CMK (cell line): ENCODE results near the gene JTB.
A peak's percentile ranks its signal among the peaks of the same experiment; 100 is the strongest.

Experiments
- DNase-seq: peaks from one replicate; pipeline ENCODE4 v3.0.0-alpha.2; 2010; ENCODE audit warnings: low read depth

Gene JTB

DNA sequence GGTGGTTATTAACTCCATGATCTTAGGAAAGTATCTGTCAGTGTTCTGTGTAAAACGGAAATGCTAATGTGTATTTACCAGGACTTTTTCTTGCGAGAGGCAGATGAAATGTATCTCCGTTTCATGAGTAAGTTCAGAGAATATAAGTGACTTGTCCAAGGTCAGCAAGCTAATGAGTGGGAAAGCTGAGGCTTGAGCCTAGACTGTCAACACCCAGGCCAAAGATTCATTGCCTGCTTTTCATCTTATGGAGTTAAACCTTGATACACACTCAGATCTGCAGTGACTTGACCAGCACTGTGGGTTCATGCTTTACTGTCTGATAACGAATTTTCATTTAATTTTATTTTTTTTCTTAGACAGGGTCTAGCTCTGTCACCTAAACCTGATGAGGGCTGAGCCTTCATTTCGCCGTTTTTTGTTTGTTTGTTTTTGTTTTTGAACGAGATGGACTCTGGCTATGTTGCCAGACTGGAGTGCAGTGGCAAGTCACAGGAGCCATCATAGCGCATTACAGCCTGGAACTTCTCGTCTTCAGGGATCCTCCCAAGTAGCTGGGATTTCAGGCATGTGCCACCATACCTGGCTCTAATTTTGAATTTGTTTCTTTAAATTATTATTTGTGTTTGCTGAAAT lies 918 bp upstream of the JTB start:
- no peak for DNase-seq

DNA sequence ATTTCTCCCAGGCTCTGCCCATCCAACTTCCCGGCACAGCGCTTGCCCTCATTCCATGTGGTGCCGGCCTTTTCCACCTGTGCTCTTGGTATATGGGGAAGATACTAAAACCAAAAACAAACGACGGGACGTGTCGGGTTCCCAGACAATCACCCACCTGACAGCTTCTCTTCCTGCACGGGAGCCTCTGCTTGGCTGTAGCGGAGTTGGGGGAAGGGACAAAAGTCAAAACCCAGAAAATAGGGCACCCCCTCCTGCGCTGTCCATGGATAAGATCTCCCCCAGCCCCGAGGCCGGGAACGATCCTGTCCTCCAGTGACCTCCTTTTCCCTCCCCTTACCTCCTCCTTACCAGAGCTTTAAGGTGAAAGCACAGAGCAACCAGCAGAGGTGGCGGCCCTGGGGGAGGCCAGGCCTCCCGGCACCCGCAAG lies 640 bp downstream of the JTB start:
- no peak for DNase-seq

DNA sequence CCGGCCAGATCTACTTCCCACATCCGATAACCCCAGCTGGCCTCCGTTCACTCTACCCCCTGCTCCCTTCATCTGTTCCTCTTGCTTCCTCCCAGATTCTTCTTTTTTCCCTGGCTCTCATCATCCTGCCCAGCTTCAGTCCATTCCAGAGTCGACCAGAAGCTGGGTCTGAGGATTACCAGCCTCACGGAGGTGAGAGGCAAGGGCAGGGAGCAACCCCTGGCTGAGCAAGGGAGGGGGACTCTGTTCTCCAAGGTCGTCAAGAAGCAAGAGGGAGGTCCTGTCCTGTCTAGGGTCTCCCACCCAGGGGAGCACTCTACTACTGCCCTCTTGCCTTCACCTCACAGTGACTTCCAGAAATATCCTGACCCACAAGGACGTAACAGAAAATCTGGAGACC lies 3.9 kb downstream of the JTB start:
- no peak for DNase-seq

DNA sequence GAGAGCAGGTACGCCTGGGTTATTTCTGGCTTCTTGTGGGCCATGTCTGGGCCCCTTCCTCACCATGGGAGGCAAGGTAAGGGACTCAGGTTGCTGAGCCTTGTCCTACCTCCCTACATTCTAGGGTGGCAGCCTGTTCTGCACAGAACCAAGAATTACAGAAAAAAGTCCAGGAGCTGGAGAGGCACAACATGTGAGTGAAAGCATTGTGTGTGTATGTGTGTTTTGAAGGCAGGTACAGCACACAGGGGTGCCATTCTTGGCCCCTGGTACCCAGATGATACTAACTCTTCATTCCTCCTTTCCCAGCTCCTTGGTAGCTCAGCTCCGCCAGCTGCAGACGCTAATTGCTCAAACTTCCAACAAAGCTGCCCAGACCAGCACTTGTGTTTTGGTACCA lies 4.4 kb downstream of the JTB start:
- DNase-seq, result no peak

DNA sequence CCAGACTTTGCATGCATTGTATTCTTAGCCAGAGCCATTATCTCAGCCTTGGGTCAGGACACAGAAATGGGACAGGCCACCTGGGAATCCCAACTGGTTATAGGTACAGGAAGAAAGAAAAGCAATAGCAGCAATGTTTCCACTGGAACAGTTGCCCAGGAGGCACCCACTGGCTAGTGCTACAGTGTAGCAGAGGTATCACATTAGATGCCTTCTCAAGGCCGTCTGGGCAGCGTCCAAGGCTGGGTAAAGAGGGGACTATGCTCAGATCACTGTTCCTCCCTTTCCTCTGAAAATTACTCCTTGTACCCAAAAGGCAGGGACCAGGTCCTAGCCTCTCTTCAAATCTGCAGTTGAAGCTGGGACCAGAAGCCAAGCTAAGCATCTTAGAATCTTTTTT lies 7.1 kb downstream of the JTB start:
- DNase-seq, result no peak

DNA sequence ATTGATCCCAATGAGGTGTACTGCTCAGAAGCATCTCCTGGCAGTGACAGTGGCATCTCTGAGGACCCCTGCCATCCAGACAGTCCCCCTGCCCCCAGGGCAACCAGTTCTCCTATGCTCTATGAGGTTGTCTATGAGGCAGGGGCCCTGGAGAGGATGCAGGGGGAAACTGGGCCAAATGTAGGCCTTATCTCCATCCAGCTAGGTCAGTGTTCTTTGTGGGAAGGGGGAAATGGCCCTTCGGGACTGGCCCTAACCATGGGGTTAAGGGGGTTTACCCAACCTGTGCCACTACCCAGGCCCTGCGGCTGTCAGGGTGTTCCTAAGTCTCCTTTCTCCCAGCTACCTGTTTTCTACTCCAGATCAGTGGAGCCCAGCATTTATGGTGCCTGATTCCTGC lies 8.5 kb downstream of the JTB start:
- no peak for DNase-seq

DNA sequence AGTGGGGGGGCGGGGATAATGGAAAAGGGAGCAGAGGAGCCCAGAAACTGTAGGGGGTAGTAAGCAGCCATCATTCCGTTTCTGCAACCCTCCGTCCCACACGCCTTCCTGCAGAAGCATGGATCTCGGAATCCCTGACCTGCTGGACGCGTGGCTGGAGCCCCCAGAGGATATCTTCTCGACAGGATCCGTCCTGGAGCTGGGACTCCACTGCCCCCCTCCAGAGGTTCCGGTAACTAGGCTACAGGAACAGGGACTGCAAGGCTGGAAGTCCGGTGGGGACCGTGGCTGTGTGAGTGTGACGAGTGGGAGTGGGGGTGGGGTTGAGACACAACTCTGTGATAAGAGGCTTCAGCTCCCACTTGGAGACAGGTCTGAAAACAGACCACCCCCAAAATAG lies 9.1 kb downstream of the JTB start:
- DNase-seq, result no peak

DNA sequence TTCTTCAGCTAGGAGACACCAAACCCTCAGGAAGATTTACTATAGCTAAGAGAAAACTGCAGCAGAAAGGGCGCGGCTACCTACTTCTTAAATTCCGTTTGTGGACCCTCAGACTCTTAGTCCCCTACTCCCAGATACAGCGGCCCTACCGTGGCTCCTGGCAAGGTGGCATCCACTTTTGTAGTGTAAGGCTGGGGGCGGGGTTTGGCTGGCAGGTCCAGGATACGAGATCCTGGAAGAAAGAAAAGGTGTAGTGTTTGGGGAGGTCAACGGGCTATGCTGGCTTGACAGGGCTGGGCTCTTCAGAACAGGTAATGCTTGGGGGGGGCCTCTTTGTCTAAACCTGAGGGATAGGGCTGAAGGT lies 9.5 kb downstream of the JTB start:
- no peak for DNase-seq

DNA sequence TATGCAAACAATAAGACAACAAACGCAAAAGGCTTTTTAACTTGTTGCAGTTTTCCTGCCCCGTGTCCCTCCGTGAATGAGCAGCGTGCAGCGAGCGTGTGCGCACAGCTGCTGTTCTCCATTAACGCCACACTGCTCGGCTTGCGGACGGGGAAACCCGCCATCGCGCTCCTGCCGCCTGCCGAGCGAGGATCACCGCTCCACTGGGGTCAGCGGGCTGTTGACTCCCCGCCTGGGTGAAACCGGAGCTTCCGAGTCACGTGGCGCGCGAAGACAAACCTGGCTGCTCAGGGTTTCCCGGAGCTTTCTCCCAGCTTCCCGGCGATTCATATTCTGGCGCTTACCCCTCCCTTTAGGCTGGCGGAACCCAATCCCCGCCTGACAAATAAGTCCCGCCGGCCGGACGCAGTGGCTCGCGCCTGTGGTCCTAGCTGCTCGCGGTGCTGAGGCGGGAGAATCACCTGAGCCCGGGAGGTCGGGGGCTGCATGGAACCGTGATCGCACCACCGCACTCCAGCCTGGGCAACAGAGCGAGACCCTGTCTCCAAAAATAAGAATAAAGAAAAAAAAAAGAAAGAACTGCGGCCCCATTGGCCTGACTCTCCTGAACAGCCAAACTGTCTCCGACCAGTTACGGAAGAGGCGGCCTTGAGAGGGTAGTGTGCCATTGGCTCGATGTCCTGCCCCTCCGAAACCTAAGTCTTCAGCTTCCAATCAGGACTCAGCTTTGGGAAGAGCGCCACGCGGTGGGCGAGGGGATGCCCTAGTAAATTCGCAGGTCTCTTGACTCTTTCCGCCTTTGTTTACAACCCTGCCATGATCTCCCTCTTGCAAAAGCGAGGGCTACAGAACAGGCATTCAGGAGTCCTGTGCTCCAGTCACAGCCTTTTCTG lies 10.1 kb downstream of the JTB start, which contains the start of gene CREB3L4:
Gene CREB3L4 (plus strand): TSS at position 796 of the 893 bp plus-strand sequence. CDS start 624 bp downstream, outside the sequence.
- DNase-seq, result peak; percentile 92

DNA sequence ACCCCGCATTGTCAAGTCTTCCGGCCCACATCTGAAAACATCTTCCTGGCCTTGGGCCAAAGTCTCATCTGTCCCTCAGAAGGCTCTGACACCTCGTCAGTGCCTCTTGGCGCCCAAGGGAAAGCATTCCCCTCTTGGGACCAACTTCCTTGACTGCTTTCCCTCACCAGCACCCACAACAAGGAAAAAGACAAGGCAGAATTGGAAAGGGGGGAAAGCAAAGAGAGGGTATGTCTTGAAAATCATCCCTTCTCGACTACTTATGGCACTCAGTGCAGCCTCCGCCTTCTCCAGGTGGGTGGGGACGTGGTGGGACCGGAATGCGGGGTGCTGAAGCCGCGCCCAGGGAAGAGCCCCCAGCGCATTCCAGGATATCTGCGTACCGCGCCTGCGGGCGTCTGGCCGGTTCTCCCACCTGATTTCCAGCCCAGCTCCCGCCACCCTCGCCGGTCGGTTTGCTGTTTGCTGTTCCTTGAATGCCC lies 13.6 kb downstream of the JTB start:
- no peak for DNase-seq

DNA sequence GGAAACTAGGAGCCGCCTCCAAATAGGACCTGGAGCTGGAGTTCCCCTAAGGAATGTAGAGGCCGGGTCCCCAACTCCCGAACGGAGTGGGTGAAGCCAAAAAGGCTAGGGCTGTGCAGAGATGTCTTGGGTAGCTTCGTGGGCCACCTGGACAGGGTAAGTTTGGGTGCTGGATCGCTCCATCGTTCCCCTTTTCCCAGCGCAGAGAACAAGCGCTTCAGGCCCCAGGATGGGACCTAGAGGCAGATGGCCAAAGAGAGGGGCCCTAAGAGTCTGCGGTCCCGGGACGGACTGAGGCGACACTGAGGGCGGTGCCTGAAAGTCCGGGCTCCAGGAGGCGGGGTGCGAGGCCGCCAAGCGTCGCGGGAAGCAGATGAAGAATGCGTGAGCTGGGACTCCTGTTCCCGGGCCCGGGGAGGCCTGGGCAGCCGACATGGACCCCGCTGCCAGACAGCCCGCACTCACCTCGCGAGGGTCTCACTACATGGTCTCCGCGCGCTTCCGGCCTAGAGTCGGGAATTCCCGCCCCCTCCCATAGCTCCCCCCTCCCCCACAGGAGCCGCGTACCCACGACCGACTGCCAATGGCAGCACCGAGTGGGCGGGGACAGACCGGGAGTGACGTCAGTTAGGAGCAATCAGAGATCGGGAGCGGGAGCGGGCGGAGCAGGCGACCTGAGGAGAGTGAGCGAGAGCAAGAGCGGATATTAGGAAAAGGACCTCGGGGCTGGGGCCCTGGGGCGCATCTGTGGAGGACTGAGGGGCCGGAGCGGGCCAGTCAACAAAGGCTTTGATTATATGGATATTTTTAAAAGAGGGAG lies 14.2 kb downstream of the JTB start, which contains the start of gene SLC39A1:
Gene SLC39A1 (minus strand): TSS at position 508 of the 820 bp plus-strand sequence. CDS start 822 bp downstream, outside the sequence.
- DNase-seq, result peak; percentile 95

DNA sequence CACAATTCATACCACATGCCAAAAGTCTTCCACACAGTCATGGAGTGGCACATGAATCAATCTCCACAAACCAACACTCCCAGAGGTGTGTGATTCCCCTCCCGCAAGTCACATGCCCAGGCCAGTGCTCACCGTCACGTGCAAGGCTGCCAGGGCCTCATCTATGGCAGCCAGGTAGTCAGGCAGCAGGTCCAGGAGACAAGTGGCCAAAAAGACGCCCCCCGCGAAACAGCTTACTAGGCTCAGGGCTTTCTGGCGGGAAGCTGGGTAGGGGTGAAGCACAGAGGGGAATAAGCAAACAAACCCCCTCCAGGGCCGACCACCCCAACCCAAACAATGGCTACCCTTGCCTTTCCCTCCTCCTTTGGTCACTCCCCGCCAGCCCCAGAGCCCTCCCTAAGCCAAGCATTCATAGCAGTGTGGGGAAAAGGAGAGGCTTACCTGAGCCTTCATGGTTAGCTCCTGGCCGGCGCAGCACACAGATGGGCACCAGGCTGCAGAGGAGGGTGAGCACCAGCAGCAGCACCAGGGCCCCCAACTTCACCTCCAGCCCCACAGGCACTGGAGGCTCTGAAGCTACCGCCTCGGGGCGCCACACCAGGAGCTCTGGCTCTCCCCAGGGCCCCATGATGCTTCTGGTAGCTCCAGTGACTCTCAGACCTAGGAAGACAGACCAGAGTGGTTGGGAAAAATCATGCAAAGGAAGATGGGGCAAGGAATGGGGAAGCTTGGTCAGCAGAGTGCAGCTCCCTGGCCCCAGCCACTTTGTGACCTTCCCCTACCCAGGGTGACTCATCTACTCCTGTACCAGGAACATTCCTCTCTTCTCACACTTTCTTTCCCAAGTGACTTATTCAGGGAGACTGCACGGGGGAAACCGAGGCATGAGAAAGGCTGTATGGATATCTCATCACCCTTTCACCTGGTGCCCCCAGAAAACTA lies 15.1 kb downstream of the JTB start:
- DNase-seq, result no peak

DNA sequence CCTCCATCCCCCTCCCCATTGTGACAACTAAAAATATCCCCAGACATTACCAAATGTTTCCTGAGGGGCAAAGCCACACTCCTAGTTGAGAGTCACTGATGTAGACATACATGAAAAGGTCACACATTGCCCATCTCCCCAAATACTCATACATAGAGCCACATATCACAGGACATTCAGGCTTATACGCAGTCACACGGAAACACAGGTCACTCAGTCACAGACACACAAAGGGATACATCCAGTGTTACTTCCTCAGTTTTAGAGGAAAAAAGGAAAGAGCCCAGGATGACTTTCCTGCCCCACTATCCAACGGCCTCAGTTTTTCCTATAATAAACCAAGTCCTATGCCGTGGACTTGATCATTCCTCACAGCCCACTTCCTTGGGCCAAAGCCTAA lies 16.1 kb downstream of the JTB start:
- DNase-seq, result no peak

DNA sequence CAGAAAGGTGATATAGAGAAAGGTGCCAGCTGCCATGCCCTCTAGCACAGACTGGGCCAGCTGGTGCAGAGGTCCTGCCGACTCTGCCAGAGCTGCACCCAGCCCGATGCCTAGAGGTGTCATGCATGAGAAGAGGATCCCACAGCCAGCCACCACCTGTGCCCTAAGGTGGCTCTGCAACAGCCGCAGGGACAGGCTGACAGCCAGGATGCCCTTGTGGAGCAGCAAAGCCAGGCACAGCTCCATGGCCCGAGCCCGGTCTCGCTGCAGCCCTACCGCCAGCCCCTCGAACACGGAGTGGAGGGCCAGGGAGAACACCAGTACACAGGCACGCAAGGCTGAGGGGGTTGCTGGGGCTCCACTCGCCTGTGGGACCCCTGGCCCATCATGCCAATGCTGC lies 17.3 kb downstream of the JTB start:
- DNase-seq, result no peak

DNA sequence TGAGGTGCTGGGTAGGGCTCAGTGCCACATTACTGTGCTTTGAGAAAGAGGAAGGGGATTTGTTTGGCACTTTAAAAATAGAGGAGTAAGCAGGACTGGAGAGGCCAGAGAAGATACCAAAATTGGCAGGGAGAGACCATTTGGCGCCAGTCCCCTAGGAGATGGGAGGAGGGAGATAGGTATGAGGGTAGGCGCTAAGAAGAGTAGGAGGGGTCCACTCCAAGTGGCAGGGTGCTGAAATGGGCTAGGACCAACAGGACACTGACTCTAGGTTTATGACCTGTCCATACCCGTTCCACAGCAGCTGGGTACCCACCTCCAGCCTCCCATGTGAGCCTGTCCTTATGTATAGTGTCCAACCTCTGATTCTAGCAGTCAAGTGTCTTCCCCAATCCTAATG lies 18.0 kb downstream of the JTB start:
- DNase-seq, result no peak

DNA sequence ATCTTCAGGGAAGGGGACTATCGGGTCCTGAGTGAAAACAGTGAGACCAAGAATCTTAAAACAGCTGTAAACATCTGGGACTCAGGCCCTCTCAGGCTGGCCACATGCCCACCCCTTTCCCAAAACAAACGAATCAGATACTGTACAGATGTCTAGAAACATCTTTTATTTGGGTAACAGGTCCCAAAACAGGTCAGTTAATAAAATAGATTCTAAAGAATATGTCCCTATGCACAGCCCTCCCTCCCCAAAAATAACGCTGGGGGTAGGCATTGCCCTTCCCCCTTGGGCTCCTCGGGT lies 18.6 kb downstream of the JTB start:
- DNase-seq, result no peak

DNA sequence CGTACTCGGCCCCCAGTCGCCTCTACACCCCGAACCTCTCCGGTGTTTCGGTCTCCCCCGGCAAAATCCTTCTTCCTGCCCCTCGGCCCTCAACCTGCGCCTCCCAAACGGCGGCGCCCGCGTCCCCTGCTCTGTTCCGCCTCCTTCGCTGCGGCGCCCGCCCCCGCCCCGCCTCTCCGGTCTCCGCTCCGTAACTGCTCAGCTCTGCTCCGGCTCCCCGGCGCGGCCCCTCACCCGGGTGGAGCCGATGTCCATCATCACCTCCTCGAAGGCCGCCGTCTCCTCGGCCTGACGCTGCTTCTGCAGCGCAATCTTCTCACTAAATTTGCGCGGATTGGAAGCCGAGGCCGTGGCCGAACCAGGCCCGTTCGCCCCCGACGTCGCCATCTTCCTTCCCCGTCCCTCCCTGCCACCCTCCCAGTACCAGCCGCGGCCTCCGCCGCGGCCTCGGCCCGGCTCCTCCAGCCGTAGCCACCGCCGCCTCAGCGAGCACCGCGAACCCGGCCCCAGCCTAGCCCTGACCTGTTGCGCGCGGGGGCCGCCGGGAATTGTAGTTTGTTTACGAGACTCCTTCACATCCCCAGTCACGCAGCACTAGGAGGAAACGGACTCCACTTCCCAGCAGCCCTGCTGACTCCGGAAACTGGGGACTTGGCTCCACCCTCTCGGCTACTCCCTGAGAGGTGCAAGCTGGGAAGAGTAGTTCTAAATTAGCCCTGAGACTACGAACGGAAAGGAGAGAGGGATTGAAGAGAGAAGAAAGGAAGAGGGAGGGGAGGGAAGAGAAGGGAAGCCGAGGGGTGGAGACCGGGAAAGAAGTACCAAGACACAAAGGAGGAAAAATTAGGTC lies 19.1 kb downstream of the JTB start, which contains the start of gene CRTC2:
Gene CRTC2 (minus strand): TSS at position 502 of the 850 bp plus-strand sequence. CDS start 115 bp downstream, at position 387.
- DNase-seq, result peak; percentile 96

DNA sequence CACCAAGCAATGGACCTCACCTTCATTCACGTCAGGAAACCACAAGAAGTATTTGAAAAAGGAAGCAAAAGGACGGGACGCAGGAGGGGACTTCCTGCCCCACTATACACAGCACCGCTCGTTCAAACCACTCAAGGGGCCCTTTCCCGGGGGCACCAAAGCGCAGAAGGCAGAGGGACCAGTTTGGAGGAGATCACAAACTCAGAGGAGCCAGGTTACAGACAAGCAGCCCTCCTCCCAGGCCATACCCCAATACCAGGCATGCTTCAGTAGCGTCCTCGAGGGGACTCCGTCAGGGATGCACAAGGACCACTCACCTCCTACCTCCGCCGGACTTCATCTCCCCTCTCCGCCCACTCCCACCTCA lies 19.7 kb downstream of the JTB start:
- DNase-seq, result no peak

DNA sequence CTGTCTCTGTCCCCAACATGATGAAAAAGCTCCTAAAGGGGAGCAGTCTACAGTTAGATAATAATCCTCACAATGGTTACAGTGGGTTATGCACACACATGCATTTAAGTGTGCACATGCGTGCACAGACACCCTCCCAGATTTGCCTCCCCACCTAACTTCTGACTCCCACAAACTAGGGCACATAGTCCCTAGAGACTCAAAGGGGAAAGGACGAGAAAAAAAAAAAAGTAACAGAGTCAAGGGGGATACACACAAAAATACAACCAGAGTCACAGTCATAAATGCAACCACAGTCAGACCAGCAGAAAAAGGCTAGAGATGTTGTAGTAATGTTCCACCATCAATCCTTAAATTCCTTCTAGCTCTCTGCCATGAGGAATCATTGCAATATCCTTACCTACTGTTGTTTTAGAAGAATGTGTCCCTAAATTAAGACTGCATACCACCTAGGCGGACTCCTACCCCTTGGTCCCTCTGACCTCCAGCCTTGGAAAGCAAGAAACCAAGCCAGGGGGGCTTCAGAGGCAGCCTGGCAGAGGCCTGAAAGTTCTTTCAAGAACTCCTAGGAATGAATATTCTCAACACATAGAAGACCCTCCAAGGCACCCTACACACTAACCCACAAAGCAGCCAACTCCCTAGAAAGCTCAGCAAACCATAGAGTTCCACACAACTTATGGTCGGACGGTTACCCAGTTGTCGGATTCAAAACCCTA lies 20.3 kb downstream of the JTB start:
- DNase-seq, result no peak

DNA sequence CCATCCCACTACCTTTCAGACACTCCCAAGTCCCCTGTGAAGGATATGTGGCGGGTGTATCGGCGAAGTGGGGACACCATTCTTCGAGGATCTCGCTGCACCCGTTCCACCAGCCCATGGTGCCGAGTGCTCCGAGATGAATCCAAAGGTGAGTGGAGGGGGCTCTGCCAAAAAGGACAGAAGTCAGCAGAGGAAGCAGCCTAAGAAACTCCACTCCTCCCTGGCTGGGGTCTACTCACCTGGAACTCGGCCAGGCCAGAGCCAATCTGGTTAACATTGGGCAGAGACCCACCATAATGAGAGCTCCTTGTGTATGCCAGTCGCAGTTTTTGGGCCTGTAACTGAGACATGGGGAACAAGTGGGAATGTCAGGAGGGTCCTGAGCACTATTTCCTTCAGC lies 22.6 kb downstream of the JTB start:
- no peak for DNase-seq
